Loucy (cell line): ENCODE measurements around the gene HS6ST3.

Experiments used
- CTCF ChIP-seq: fragments of 200-600 bp; sonication (generic); conservative IDR thresholded peaks from 2 replicates; pipeline ENCODE4 v1.5.1; 2014; ENCODE audit warnings: mild to moderate bottlenecking, antibody characterized with exemption, low read length
- EZH2phosphoT487 ChIP-seq: fragments of 200-600 bp; IDR thresholded peaks from 2 replicates; pipeline ENCODE4 v1.6.1; 2018; ENCODE audit warnings: antibody characterized with exemption, mild to moderate bottlenecking, moderate library complexity, borderline replicate concordance

- TF ChIP-seq CTCF (no peak), EZH2phosphoT487 (no peak)
These were observed 19.2 kb downstream of the HS6ST3 start for GRCh38 chr13:96109125-96109524.
